Neuronal stem cell (in vitro differentiated cells): Measurements from ENCODE around the gene NRDE2.

ENCODE experiments used
- DNase-seq: peaks from one replicate; pipeline ENCODE4 v3.0.0-alpha.2; 2013; ENCODE audit warnings: low spot score
- H2AFZ ChIP-seq: one replicate; pipeline ENCODE4 v1.6.1; 2013; ENCODE audit warnings: mild to moderate bottlenecking, low read length, inconsistent platforms
- H2AK5ac ChIP-seq: 2 replicates; pipeline ENCODE4 v1.6.1; 2013; ENCODE audit warnings: low read depth, mild to moderate bottlenecking, inconsistent platforms, low read length, moderate library complexity, mixed read lengths
- H2BK120ac ChIP-seq: 2 replicates; pipeline ENCODE4 v1.6.1; 2013; ENCODE audit warnings: low read depth, mild to moderate bottlenecking, inconsistent platforms, low read length, moderate library complexity, mixed read lengths
- H2BK12ac ChIP-seq: one replicate; pipeline ENCODE4 v1.6.1; 2013; ENCODE audit warnings: low read length, inconsistent platforms
- H2BK15ac ChIP-seq: 2 replicates; pipeline ENCODE4 v1.6.1; 2013; ENCODE audit warnings: mild to moderate bottlenecking, low read length, inconsistent platforms, mixed read lengths
- H2BK5ac ChIP-seq: one replicate; pipeline ENCODE4 v1.6.1; 2013; ENCODE audit warnings: inconsistent platforms, mild to moderate bottlenecking, low read length, moderate library complexity
- H3K14ac ChIP-seq: one replicate; pipeline ENCODE4 v1.6.1; 2013; ENCODE audit warnings: low read length, inconsistent platforms
- H3K18ac ChIP-seq: 2 replicates; pipeline ENCODE4 v1.6.1; 2013; ENCODE audit warnings: low read length, inconsistent platforms
- H3K23ac ChIP-seq: 2 replicates; pipeline ENCODE4 v1.6.1; 2013; ENCODE audit warnings: low read depth, mild to moderate bottlenecking, mixed read lengths, low read length, inconsistent platforms; ENCODE audit not compliant: poor library complexity
- H3K27ac ChIP-seq: replicated peaks from 3 replicates; pipeline ENCODE4 v1.5.1; 2013; ENCODE audit warnings: low read length, inconsistent platforms
- H3K27me3 ChIP-seq, 3 experiments: 2 replicates each; pipeline ENCODE4 v1.6.1; 2013; ENCODE audit warnings: low read length in 3 of 3, mild to moderate bottlenecking in 2 of 3, inconsistent platforms in 1 of 3, low read depth in 1 of 3, mixed read lengths in 1 of 3, moderate library complexity in 1 of 3; ENCODE audit not compliant: control insufficient read depth in 3 of 3, insufficient read depth in 3 of 3
- H3K36me3 ChIP-seq, 2 donors: replicated peaks in 1 of 2; 2 replicates each; pipeline ENCODE4 v1.6.1; 2013; ENCODE audit warnings: low read length in 2 of 2; ENCODE audit not compliant: control insufficient read depth in 2 of 2, insufficient read depth in 2 of 2
- H3K4ac ChIP-seq: 2 replicates; pipeline ENCODE4 v1.6.1; 2013; ENCODE audit warnings: inconsistent platforms, mild to moderate bottlenecking, low read length, moderate library complexity
- H3K4me1 ChIP-seq, 2 donors: 1 replicate in 1 of 2; 2 replicates in 1 of 2; pipeline ENCODE4 v1.6.1; 2013; ENCODE audit warnings: low read length in 2 of 2, low read depth in 1 of 2; ENCODE audit not compliant: control insufficient read depth in 2 of 2, insufficient read depth in 1 of 2
- H3K4me2 ChIP-seq: one replicate; pipeline ENCODE4 v1.6.1; 2013; ENCODE audit warnings: mild to moderate bottlenecking, low read length, inconsistent platforms; ENCODE audit not compliant: insufficient read depth, poor library complexity, severe bottlenecking
- H3K4me3 ChIP-seq, 2 donors: 2 replicates each; pipeline ENCODE4 v1.5.1; 2013; ENCODE audit warnings: low read length in 2 of 2, mild to moderate bottlenecking in 2 of 2, inconsistent platforms in 1 of 2, moderate library complexity in 1 of 2
- H3K79me1 ChIP-seq: one replicate; pipeline ENCODE4 v1.6.1; 2013; ENCODE audit warnings: low read depth, mild to moderate bottlenecking, inconsistent platforms, low read length, moderate library complexity
- H3K9ac ChIP-seq: one replicate; pipeline ENCODE4 v1.6.1; 2013; ENCODE audit warnings: mild to moderate bottlenecking, low read depth, low read length, inconsistent platforms; ENCODE audit not compliant: poor library complexity
- H3K9me3 ChIP-seq, 2 donors: replicated peaks in 1 of 2; 2 replicates each; pipeline versions ENCODE3 to v1.6.1; 2013; ENCODE audit warnings: low read length in 2 of 2, mild to moderate bottlenecking in 2 of 2, inconsistent platforms in 1 of 2, low read depth in 1 of 2, mixed read lengths in 1 of 2, moderate library complexity in 1 of 2; ENCODE audit not compliant: control insufficient read depth in 2 of 2, insufficient read depth in 1 of 2
- H4K8ac ChIP-seq: one replicate; pipeline ENCODE4 v1.6.1; 2013; ENCODE audit warnings: low read depth, mild to moderate bottlenecking, inconsistent platforms, low read length, moderate library complexity
- H4K91ac ChIP-seq: one replicate; pipeline ENCODE4 v1.6.1; 2013; ENCODE audit warnings: low read length, low read depth, mild to moderate bottlenecking, inconsistent platforms; ENCODE audit not compliant: poor library complexity
- WGBS, 2 donors: extraction: QIAGEN DNeasy Blood & Tissue Kit; methylation state at CpG; one replicate each; pipeline ENCODE4 v1.1.7; 2013; ENCODE audit warnings: missing lambda C conversion rate in 2 of 2, mixed read lengths in 1 of 2; ENCODE audit not compliant: insufficient read length in 2 of 2, insufficient replicate concordance in 1 of 2; ENCODE audit errors: extremely low coverage in 2 of 2; 5-methylcytosine and 5-hydroxymethylcytosine counted together

NRDE2 gene

GRCh38 chr14:90299408-90299807 lies 32.3 kb downstream of the NRDE2 start:
- H2AK5ac ChIP-seq, result no peak overlapping the region
- H2BK120ac ChIP-seq, result no peak overlapping the region
- H3K79me1 ChIP-seq, result no peaks in the 10 kb centered on the region
- no peak overlapping the region for H2BK15ac ChIP-seq
- H3K4me1 ChIP-seq, result no peaks in the 10 kb centered on the region
- WGBS, 2 donors, result no CpG with 5 or more reads among the region's 7 CpGs
- no peak overlapping the region for H3K4ac ChIP-seq
- H4K8ac ChIP-seq, result no peak overlapping the region
- no peak overlapping the region for H2AFZ ChIP-seq
- no peak overlapping the region for H3K27ac ChIP-seq
- no peak overlapping the region for H2BK5ac ChIP-seq
- H3K9me3 ChIP-seq, result no peaks in the 10 kb centered on the region
- peaks cover 16 to 92% of the 10 kb centered on the region in 2 donors for H3K36me3 ChIP-seq
- H3K4me2 ChIP-seq, result no peak overlapping the region
- no peak overlapping the region for H4K91ac ChIP-seq
- H3K14ac ChIP-seq, result no peak overlapping the region
- no peak overlapping the region for H2BK12ac ChIP-seq
- H3K27me3 ChIP-seq, result no peaks in the 10 kb centered on the region
- H3K4me3 ChIP-seq, result no peak overlapping the region
- no peak for DNase-seq
- no peak overlapping the region for H3K23ac ChIP-seq
- no peak overlapping the region for H3K18ac ChIP-seq
- H3K9ac ChIP-seq, result no peak overlapping the region

DNA sequence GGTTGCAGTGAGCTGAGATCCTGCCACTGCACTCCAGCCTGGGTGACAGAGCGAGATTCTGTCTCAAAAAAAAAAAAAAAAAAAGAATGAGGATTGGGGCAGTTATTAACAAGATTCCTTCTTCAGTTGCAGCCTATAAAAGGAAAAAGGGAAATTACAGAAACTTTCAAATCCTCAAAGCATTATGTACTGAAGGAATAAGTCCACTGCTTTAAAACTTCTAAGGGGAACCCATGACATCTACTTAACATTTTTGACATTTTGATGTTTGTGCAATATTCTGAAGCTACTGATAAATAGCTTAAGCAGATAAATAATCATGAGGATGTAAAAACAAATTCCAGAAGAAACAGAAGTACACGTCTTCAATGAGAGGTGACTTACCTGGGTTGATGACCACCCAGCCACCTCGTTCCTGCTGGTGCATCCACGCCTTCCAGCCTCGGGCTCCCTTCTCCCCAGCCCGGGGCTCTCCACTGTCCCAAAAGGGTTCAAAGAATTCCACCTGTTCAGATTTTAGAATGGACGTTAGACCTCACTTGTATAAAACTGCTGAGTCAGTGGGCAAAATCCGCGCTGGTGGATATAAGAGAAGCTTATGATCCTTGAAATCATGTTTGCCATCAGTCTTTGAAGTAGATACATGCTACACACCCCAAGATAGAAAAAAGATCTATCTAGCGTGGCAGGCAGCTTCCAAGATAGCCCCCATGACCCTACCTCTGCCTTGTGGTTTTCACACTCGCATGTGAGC lies 33.7 kb downstream of the NRDE2 start:
- no peak overlapping the region for H3K23ac ChIP-seq
- H3K14ac ChIP-seq, result no peak overlapping the region
- no peak overlapping the region for H4K91ac ChIP-seq
- no peak overlapping the region for H3K4me3 ChIP-seq
- H2AK5ac ChIP-seq, result no peak overlapping the region
- H3K27ac ChIP-seq, result no peak overlapping the region
- H4K8ac ChIP-seq, result no peak overlapping the region
- H3K4me1 ChIP-seq, result no peaks in the 10 kb centered on the region
- no peaks in the 10 kb centered on the region for H3K9me3 ChIP-seq
- H2BK5ac ChIP-seq, result no peak overlapping the region
- H3K9ac ChIP-seq, result no peak overlapping the region
- no peak overlapping the region for H2BK120ac ChIP-seq
- H2BK12ac ChIP-seq, result no peak overlapping the region
- no peak overlapping the region for H2BK15ac ChIP-seq
- no peak overlapping the region for H3K4me2 ChIP-seq
- no peak overlapping the region for H2AFZ ChIP-seq
- H3K36me3 ChIP-seq, result peaks cover 10 to 92% of the 10 kb centered on the region in 2 donors
- H3K18ac ChIP-seq, result no peak overlapping the region
- H3K27me3 ChIP-seq, result no peaks in the 10 kb centered on the region
- H3K4ac ChIP-seq, result no peak overlapping the region
- no peaks in the 10 kb centered on the region for H3K79me1 ChIP-seq
- WGBS, 2 donors, result no CpG with 5 or more reads among the region's 11 CpGs
- no peak for DNase-seq

GRCh38 chr14:90296641-90297040 lies 35.1 kb downstream of the NRDE2 start:
- Histone ChIP-seq H3K4me1 (peaks cover 0 to under 1% of the 10 kb centered on the region in 2 donors), H3K36me3 (peaks cover 11 to 92% of the 10 kb centered on the region in 2 donors), H3K4me2 (no peak overlapping the region), H3K27me3 (no peaks in the 10 kb centered on the region), H3K23ac (no peak overlapping the region), H2AK5ac (no peak overlapping the region), H2AFZ (no peak overlapping the region), H3K27ac (no peak overlapping the region), H3K14ac (no peak overlapping the region), H3K18ac (no peak overlapping the region), H3K9me3 (no peaks in the 10 kb centered on the region), H3K4me3 (no peak overlapping the region), H3K79me1 (no peaks in the 10 kb centered on the region), H3K4ac (no peak overlapping the region), H4K8ac (no peak overlapping the region), H2BK15ac (no peak overlapping the region), H4K91ac (no peak overlapping the region), H2BK120ac (no peak overlapping the region), H2BK12ac (no peak overlapping the region), H2BK5ac (no peak overlapping the region), H3K9ac (no peak overlapping the region)
- no peak for DNase-seq
- WGBS, 2 donors, result no CpG with 5 or more reads among the region's 7 CpGs

- Histone ChIP-seq H3K27ac (no peak overlapping the region), H3K4ac (no peak overlapping the region), H3K9me3 (no peaks in the 10 kb centered on the region), H2BK15ac (no peak overlapping the region), H3K79me1 (no peaks in the 10 kb centered on the region), H2BK12ac (no peak overlapping the region), H3K4me3 (no peak overlapping the region), H3K9ac (no peak overlapping the region), H3K14ac (no peak overlapping the region), H3K4me2 (no peak overlapping the region), H3K27me3 (no peaks in the 10 kb centered on the region), H2AFZ (no peak overlapping the region), H3K18ac (no peak overlapping the region), H2BK120ac (no peak overlapping the region), H2AK5ac (no peak overlapping the region), H2BK5ac (no peak overlapping the region), H3K36me3 (peaks cover 11 to 92% of the 10 kb centered on the region in 2 donors), H3K23ac (no peak overlapping the region), H3K4me1 (peaks cover 0 to 1% of the 10 kb centered on the region in 2 donors), H4K8ac (no peak overlapping the region), H4K91ac (no peak overlapping the region)
- DNase-seq, result no peak
- no CpG with 5 or more reads among the region's 5 CpGs for WGBS, 2 donors
Observed at GRCh38 chr14:90295870-90296516, 35.7 kb downstream of the NRDE2 start.
